ENCODE results near the gene SLMAP.

The SLMAP gene

DNA sequence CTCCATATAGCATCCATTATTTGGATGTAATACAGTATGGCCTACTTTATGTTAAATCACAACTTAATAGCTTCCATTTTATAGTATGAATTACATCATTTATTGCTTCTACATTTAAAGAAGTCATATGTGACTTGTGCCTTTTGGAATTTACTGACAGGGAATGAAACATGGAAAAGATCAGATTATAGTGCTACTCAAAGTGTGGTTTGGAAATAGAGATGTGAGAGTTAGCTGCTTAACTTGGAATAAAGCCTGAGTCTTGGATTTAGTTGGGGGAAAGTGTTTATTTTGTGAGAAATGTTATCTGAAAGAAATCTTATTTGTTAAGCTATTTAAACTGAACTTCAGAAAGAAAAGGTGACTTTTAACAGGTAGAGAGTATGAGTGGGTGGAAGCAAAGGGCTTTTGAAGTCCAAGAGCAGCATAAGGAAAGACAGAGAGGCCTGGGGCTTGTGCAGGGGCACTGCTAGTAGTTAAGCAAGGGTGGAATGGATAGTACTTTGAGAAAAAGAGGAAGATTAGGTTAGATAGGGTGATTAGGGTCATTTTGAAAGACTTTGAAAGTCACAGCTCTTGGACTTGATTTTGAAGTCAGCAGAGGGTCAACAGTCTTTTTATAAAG, 60.5 kb downstream of the SLMAP start:
- TF ChIP-seq POLR2AphosphoS5 (IDR thresholded peaks at IDR 0.05; ENCODE audit: low read depth, low read length) (no peak), POU2F2 (IDR thresholded peaks at IDR 0.05; ENCODE audit: low read depth, low read length) (no peak), SPI1 (IDR thresholded peaks at IDR 0.05; ENCODE audit: low read depth, low read length) (no peak), TAF1 (IDR thresholded peaks at IDR 0.05; ENCODE audit: low read depth, low read length) (no peak), POLR2A (IDR thresholded peaks at IDR 0.05; ENCODE audit: low read depth, low read length) (no peak), PAX5 (IDR thresholded peaks at IDR 0.05; ENCODE audit: insufficient read depth, low read length, severe bottlenecking) (no peak)
- no peak for DNase-seq (ENCODE audit: insufficient read length, low spot score)
- peak; percentile 38 for FAIRE-seq

DNA sequence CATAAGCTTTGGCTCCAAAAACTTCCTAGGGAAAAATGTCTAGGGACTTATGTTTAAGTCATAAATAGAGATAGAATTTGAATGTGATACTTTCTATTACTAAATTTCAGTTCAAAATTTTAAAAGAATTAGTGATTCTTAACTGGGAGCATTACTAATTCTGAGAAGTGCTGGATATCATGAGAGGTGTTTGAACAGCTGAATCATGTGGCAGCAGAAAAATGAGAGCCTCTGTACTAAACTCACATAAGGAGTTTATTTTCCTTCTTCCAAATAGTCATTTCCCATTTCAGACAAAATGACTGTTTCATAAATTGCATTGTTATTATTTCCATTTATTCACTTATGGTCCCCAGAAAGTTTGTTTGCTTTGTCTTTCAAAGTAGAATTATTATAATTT, 62.7 kb downstream of the SLMAP start:
- FAIRE-seq (no peak), DNase-seq (ENCODE audit: insufficient read length, low spot score) (no peak)
- TF ChIP-seq TAF1 (IDR thresholded peaks at IDR 0.05; ENCODE audit: low read depth, low read length): no peak

DNA sequence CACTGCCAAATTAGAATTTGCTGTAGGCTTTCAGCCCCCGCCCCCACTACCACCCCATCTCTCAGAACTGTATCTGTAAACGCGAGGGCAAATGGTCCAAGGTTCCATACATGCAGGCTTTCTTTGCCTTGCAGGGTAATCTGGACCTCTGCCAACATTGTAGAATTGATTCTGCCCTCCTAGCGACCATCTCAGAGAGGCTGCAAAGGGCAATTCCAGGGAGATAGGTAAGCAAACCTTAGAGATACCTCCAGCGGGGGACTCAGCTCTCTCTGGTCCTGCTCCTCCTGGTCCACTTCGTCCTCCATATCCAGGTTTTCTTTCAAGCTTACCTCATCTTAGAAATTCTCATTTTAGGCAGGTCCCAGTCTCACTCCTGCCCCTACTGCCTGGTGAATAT, 64.4 kb downstream of the SLMAP start:
- TF ChIP-seq SPI1 (IDR thresholded peaks at IDR 0.05; ENCODE audit: low read depth, low read length) (no peak), PAX5 (IDR thresholded peaks at IDR 0.05; ENCODE audit: insufficient read depth, low read length, severe bottlenecking) (no peak), POU2F2 (IDR thresholded peaks at IDR 0.05; ENCODE audit: low read depth, low read length) (no peak), POLR2AphosphoS5 (IDR thresholded peaks at IDR 0.05; ENCODE audit: low read depth, low read length) (no peak), TAF1 (IDR thresholded peaks at IDR 0.05; ENCODE audit: low read depth, low read length) (no peak), POLR2A (IDR thresholded peaks at IDR 0.05; ENCODE audit: low read depth, low read length) (no peak)
- no peak for DNase-seq (ENCODE audit: insufficient read length, low spot score)
- no peak for FAIRE-seq

DNA sequence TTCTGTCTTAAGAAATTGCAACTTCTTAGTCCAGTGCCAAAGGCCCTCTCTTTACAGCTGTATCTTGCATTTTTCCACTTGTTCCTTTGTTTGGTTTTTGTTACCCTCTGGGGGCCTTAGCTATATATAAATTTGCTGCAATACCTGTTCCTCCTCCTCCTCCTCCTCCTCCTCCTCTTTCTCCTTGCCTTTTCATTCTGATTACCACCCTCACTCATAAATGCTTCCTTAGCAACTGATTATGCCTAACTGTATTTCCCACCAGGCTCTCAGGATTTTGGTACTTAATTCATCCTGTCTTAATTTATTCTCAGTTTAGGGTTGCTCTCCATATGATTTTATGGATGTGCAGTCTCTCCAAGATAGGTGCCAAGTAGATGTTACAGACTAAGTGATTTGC, 65.7 kb downstream of the SLMAP start:
- no peak for FAIRE-seq
- DNase-seq (ENCODE audit: insufficient read length, low spot score): no peak
- TF ChIP-seq PAX5 (IDR thresholded peaks at IDR 0.05; ENCODE audit: insufficient read depth, low read length, severe bottlenecking): no peak
- no peak for TF ChIP-seq POLR2AphosphoS5 (IDR thresholded peaks at IDR 0.05; ENCODE audit: low read depth, low read length)
- TF ChIP-seq POLR2A (IDR thresholded peaks at IDR 0.05; ENCODE audit: low read depth, low read length): no peak
- no peak for TF ChIP-seq POU2F2 (IDR thresholded peaks at IDR 0.05; ENCODE audit: low read depth, low read length)
- no peak for TF ChIP-seq SPI1 (IDR thresholded peaks at IDR 0.05; ENCODE audit: low read depth, low read length)
- no peak for TF ChIP-seq TAF1 (IDR thresholded peaks at IDR 0.05; ENCODE audit: low read depth, low read length)

DNA sequence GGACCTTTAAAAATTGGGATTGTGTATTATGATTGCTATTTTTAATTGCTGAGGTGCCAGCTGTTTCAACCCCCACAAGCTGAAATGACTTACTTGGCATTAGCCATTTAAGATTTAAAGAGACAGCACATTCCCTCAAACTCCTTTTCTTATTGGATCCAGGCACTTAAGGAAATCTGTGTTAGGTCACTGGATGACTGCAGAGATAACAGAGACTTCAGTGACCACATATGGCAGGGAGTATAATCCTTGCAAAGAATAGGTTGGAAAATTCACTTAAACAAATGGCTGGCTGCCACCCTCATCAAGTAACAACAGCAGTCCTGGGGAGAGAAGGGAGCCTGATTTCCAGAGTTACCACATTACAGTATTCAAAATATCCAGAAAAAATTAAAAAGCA, 66.6 kb downstream of the SLMAP start:
- no peak for DNase-seq (ENCODE audit: insufficient read length, low spot score)
- TF ChIP-seq POLR2A (IDR thresholded peaks at IDR 0.05; ENCODE audit: low read depth, low read length): no peak
- no peak for TF ChIP-seq SPI1 (IDR thresholded peaks at IDR 0.05; ENCODE audit: low read depth, low read length)
- no peak for TF ChIP-seq PAX5 (IDR thresholded peaks at IDR 0.05; ENCODE audit: insufficient read depth, low read length, severe bottlenecking)
- TF ChIP-seq TAF1 (IDR thresholded peaks at IDR 0.05; ENCODE audit: low read depth, low read length): no peak
- no peak for TF ChIP-seq POU2F2 (IDR thresholded peaks at IDR 0.05; ENCODE audit: low read depth, low read length)
- no peak for TF ChIP-seq POLR2AphosphoS5 (IDR thresholded peaks at IDR 0.05; ENCODE audit: low read depth, low read length)
- no peak for FAIRE-seq

DNA sequence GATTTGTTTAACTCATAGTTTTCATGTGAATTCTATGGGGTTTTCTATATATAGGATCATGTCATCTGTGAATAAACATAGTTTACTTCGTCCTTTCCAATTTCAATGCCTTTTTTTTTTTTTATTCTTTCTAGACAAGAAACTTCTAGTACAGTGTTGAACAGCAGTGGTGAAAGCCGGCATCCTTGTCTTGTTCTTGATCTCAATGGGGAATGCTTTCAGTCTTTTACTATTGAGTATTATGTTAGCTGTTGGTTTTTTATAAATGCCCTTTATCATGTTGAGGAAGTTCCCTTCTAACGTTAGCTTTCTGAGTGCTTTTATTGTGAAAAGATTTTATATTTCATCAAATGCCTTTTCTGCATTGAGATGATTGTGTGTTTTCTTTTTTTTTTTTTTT, 69.0 kb downstream of the SLMAP start:
- FAIRE-seq: no peak

DNA sequence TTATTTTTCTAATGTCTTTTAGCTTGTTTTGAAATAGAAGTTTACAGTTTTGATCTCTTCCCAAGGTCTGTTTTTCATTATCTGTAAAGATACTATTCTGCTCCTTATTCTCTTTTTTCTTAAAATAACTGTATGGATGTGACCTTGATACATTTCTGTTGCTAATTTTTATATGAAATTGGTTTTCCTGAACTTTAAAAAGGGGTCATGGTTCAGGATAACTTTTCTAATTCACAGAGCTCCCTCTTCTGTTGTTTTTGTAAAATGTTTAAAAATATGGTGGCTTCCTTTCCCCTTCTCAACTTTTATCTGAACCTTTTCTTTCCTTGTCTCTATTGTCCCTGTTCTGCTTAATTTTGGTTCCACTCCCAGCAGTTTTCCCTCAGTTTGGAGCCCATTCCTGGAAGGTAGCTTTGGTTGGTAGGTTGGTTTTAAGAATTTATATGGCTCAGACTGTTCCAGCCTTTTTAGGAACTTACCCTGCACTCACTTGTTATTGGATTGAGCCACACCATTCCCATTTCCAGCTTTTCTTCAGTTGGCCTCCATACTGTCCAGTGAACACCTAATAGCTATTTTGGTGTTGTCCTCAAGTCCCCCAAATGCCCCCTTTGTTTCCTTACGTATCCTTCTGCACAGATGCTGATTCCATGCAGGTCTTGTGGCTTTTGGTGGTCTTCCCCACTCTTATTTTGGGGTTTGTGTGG, 70.3 kb downstream of the SLMAP start:
- no peak for DNase-seq (ENCODE audit: insufficient read length, low spot score)
- no peak for TF ChIP-seq POLR2A (IDR thresholded peaks at IDR 0.05; ENCODE audit: low read depth, low read length)
- no peak for FAIRE-seq

More for the DNA sequence above, 69.0 kb downstream of the SLMAP start:
- no peak for DNase-seq (ENCODE audit: insufficient read length, low spot score)
- TF ChIP-seq PAX5 (IDR thresholded peaks at IDR 0.05; ENCODE audit: insufficient read depth, low read length, severe bottlenecking) (no peak), POLR2A (IDR thresholded peaks at IDR 0.05; ENCODE audit: low read depth, low read length) (no peak), SPI1 (IDR thresholded peaks at IDR 0.05; ENCODE audit: low read depth, low read length) (no peak), POLR2AphosphoS5 (IDR thresholded peaks at IDR 0.05; ENCODE audit: low read depth, low read length) (no peak), POU2F2 (IDR thresholded peaks at IDR 0.05; ENCODE audit: low read depth, low read length) (no peak), TAF1 (IDR thresholded peaks at IDR 0.05; ENCODE audit: low read depth, low read length) (no peak)

DNA sequence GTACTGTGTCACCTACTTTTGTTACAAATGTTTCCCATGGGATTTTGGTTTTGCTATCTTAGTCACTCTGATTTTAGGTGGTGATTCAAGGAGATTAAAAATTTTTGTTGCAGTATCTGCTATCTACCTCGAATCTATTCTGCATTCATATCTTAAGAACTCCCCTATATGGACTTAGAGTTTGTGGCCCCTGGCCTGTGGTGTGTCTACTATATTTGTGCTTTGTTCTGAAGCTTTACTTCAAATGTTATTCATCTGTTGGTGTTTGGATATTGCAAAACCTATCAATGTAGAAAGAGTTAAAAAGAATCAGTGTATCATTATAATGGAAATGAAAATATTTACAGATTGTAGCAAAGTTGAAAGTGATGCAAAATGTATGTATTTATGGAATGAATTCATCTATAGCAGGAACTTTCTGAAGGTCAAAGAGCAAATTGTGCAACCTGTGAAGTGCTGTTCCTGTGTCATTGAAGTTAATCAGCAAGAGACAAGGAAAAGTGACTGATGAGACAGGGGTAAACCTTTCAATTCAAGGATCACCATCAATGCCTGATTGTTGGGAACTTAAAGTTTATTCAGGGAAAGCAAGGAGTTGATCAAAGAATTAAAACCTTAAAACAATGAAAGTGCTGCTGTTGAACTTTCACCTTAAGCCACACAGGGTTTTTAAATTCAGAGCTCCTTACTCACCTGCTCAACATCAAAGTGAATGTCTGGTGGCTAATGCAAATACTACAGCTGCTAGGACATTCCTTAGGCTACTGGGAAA, 71.0 kb downstream of the SLMAP start:
- DNase-seq (ENCODE audit: insufficient read length, low spot score): no peak
- FAIRE-seq: no peak
- TF ChIP-seq SPI1 (IDR thresholded peaks at IDR 0.05; ENCODE audit: low read depth, low read length): no peak
- TF ChIP-seq TAF1 (IDR thresholded peaks at IDR 0.05; ENCODE audit: low read depth, low read length): no peak
- no peak for TF ChIP-seq POLR2AphosphoS5 (IDR thresholded peaks at IDR 0.05; ENCODE audit: low read depth, low read length)
- TF ChIP-seq POLR2A (IDR thresholded peaks at IDR 0.05; ENCODE audit: low read depth, low read length): no peak
- TF ChIP-seq PAX5 (IDR thresholded peaks at IDR 0.05; ENCODE audit: insufficient read depth, low read length, severe bottlenecking): no peak

DNA sequence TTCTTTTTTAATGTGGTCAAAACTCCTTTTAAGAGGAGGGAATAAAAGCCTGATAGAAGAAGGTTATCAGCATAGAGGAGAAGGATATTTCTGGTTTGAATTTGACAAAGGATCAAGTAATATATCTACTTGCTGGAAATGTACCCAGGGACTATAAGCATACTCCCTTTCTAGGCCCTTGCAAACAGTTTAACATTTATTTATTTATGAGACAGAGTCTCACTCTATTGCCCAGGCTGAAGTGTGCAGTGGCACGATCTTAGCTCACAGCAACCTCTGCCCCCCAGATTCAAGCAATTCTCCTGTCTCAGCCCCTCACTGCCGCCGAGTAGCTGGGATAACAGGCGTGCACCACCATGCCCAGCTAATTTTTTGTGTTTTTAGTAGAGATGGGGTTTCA, 71.6 kb downstream of the SLMAP start:
- FAIRE-seq (no peak), DNase-seq (ENCODE audit: insufficient read length, low spot score) (no peak)
- TF ChIP-seq POLR2AphosphoS5 (IDR thresholded peaks at IDR 0.05; ENCODE audit: low read depth, low read length) (no peak), POLR2A (IDR thresholded peaks at IDR 0.05; ENCODE audit: low read depth, low read length) (no peak), SPI1 (IDR thresholded peaks at IDR 0.05; ENCODE audit: low read depth, low read length) (no peak), PAX5 (IDR thresholded peaks at IDR 0.05; ENCODE audit: insufficient read depth, low read length, severe bottlenecking) (no peak), TAF1 (IDR thresholded peaks at IDR 0.05; ENCODE audit: low read depth, low read length) (no peak), POU2F2 (IDR thresholded peaks at IDR 0.05; ENCODE audit: low read depth, low read length) (no peak)
